AG09309 (cell line): Measurements from ENCODE around the gene LDB3.
A peak's percentile ranks its signal among the peaks of the same experiment; 100 is the strongest.

Experiments used
- DNase-seq: peaks from one replicate; pipeline ENCODE4 v3.0.0-alpha.2; 2010; ENCODE audit warnings: low read depth
- H3K4me3 ChIP-seq: 2 replicates; pipeline ENCODE4 v1.5.1; 2011; ENCODE audit warnings: mild to moderate bottlenecking, low read depth, low read length, moderate library complexity; ENCODE audit not compliant: control insufficient read depth
- TF ChIP-seq, protein P1 (sequence below): IDR thresholded peaks from 2 replicates; pipeline ENCODE4 v1.5.1; 2011; ENCODE audit warnings: mild to moderate bottlenecking, low read depth, low read length, inconsistent platforms; ENCODE audit not compliant: insufficient read depth, control insufficient read depth; ENCODE audit errors: missing control alignments

The LDB3 gene

DNA sequence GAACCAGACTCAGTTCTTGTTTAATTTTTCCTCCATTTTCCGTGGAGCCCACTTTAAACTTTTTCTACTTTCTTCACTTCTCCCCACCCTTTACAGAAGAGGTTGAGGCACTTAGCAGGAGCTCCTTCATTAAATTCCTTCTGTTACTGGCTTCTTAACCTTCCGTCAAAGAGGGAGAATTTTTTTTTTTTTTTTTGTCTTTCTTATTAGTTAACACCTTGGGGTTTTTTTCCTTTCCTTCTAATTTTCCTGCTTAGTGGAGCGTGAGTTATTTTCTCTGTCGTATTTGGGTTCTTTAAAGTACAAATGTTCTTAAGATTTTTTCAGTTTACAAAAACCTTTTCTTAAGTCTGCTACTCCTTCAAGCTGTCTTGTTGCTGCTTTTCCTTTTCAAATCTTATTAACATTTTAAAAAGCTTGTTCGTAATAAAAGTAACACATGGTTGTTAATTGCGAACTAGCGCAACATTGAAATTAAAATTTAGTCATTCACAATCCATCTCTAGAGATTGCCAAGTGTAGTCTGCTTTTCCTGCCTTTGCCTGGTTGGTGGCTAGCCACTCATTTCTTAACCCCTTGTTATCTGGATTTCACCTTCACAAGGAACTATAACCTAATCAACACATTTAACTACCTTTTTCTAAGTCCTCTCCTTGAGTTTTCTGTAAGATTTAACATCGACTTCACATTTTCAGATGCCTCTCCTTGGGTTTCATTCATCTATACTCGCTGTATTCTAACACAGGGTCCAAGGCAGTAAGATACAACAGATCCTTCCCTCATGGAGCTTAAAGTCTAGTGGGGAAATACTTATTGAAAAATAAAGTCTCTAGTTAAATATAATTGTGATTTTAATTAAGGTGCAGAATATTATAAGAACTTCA, 90.1 kb downstream of the LDB3 start:
- peak overlapping the region; percentile 94 for H3K4me3 ChIP-seq
- no peak for DNase-seq
- TF ChIP-seq, protein P1, sequence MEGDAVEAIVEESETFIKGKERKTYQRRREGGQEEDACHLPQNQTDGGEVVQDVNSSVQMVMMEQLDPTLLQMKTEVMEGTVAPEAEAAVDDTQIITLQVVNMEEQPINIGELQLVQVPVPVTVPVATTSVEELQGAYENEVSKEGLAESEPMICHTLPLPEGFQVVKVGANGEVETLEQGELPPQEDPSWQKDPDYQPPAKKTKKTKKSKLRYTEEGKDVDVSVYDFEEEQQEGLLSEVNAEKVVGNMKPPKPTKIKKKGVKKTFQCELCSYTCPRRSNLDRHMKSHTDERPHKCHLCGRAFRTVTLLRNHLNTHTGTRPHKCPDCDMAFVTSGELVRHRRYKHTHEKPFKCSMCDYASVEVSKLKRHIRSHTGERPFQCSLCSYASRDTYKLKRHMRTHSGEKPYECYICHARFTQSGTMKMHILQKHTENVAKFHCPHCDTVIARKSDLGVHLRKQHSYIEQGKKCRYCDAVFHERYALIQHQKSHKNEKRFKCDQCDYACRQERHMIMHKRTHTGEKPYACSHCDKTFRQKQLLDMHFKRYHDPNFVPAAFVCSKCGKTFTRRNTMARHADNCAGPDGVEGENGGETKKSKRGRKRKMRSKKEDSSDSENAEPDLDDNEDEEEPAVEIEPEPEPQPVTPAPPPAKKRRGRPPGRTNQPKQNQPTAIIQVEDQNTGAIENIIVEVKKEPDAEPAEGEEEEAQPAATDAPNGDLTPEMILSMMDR, result no peak

DNA sequence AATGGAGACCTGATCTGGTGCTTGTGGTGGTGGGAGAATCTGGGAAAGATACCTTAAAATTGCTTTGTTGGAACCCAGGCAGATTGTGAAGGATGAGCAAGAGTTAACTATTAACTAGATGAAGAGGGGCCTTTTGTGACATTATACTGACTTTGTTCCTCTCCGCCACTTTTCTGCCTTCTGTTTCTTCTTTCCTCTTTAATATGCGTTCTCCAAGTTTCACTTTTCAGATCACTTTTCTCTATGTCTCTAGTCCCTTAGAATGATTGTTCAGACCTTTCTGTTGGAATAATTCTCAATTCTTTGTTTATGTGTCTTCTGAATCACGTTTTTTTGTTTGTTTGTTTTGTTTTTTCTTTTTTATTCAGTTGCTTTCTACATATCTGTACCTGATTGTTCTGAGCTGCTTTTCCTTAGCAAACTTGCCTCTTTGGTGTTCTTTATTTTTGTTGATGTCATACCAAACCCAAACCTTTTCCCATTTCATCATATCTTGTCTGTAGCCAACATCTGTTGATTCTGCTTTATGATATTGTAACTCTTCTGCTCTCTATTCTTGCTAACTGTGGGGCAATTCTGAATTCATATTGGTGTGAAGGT, 90.9 kb downstream of the LDB3 start:
- no peak overlapping the region; the same call in 1 of the 2 replicates for H3K4me3 ChIP-seq
- TF ChIP-seq, protein P1, result no peak

DNA sequence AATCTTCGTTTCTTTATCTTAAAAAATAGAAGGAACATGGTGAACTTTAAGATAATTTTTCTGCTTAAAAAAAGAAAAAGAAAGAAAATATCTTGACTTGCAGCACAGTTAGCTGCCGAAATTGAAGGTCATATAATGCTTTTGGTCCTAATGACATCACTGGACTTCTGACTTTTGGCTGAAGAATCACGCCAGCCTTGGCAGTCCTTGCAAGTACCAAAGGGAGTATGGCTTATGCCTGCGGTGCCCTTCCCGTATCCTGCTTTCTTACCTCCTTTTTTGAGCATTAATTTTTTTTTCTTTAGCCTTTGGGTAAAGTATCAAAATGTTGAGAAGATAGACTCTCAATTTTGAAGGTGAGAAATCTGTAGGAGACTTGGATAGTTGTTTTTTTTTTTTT, 95.1 kb downstream of the LDB3 start:
- H3K4me3 ChIP-seq, result no peak overlapping the region
- no peak for DNase-seq
- TF ChIP-seq, protein P1, result no peak

More for the DNA sequence above, 90.9 kb downstream of the LDB3 start:
- DNase-seq, result no peak

DNA sequence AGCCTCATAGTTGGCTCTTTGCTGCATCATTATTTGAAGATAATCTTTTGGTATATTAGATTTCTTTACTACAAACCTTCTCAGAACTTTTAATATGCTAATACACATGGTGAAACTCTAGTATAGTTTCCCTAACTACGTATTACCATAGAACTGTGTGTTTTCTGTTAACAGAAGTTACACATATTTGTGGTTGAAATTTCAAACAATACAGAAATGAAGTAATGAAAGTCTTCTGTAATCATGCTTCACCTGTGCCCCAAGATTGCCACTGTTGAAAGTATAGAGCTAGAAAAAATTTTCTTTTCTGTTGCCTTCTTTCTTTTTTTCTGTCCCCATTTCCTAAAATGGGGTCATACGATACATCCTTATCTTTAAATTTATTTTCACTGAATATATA, 97.2 kb downstream of the LDB3 start:
- no peak for DNase-seq
- H3K4me3 ChIP-seq, result no peak overlapping the region
- TF ChIP-seq, protein P1, result no peak

DNA sequence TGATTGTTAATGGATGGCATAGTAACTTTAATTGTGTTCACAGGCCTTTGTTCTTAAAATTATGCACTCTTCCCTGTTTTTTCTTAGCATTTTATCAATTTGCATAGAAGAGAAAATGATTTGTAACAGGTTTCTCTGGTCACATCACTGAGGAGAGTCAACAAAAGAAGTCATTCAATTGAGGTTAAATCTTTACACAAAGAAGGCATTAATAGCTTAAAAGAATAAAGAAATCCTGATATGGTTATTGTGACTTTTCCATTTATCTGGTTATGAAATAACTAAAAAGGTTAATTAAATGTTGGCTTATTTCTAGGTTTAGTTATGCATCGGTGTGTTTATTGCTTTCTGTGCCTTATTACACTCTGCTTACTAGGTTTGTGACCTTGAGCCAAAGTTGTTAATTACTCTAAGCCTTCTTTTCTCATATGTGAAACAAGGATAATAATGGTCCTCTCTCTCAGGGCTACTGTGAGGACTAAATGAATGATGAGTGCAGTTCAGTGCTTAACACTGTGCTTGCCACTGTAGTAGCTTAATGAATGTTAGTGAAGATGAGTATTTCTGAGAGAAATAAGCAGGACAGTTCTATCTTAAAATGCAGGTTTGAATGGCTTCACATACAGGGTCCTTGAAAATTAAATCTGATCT, 100.2 kb downstream of the LDB3 start:
- TF ChIP-seq, protein P1, result no peak
- DNase-seq, result no peak
- H3K4me3 ChIP-seq, result no peak overlapping the region

DNA sequence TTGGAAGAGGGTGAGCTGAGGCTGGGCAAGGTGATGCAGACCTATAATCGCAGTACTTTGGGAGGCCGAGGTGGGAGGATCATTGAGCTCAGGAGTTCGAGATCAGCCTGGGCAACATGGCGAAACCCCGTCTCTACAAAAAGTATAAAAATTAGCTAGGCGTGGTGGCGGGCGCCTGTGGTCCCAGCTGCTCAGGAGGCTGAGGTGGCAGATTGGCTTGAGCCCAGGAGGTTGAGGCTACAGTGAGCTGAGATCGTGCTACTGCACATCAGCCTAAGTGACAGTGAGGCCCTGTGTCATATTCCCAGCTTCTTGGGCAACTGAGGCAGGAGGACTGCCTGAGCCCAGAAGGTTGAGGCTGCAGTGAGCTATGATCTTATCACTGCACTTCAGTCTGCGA, 101.7 kb downstream of the LDB3 start:
- no peak overlapping the region for H3K4me3 ChIP-seq
- TF ChIP-seq, protein P1, result no peak
- DNase-seq, result no peak
